Lung (tissue), 12 donors: ENCODE measurements around the gene TBCEL. TPM values are rescaled to one million over a fixed set of nuclear protein-coding genes. Genes with fewer than 3 reads are reported as not detected.

Source experiments
- ATAC-seq: fragments of 200-7000 bp; cut with Tn5 transposase; one replicate; pipeline ENCODE4 v1.9.1; 2020; ENCODE audit warnings: moderate number of reproducible peaks; ENCODE audit not compliant: insufficient read depth, low FRiP score
- DNase-seq, 3 donors: peaks; one replicate each; pipeline ENCODE4 v3.0.0-alpha.2; 2013 to 2017
- H3K27ac ChIP-seq, 2 donors: one replicate each; pipeline ENCODE4 v1.5.1; 2013; ENCODE audit warnings: mild to moderate bottlenecking in 2 of 2, moderate library complexity in 2 of 2, control low read depth in 1 of 2, inconsistent platforms in 1 of 2, low read depth in 1 of 2, low read length in 1 of 2
- H3K27me3 ChIP-seq, 3 donors: one replicate each; pipeline ENCODE4 v1.5.1; 2013; ENCODE audit warnings: low read length in 2 of 3; ENCODE audit not compliant: control insufficient read depth in 3 of 3, insufficient read depth in 3 of 3
- H3K36me3 ChIP-seq, 4 donors: one replicate each; pipeline ENCODE4 v1.5.1; 2013; ENCODE audit warnings: low read length in 4 of 4, mild to moderate bottlenecking in 1 of 4, moderate library complexity in 1 of 4; ENCODE audit not compliant: control insufficient read depth in 4 of 4, insufficient read depth in 4 of 4
- H3K4me1 ChIP-seq, 5 donors: one replicate each; pipeline ENCODE4 v1.5.1; 2013; ENCODE audit warnings: low read length in 5 of 5, mild to moderate bottlenecking in 2 of 5, moderate library complexity in 1 of 5; ENCODE audit not compliant: control insufficient read depth in 5 of 5, insufficient read depth in 5 of 5
- H3K4me3 ChIP-seq: one replicate; pipeline ENCODE4 v1.5.1; 2013; ENCODE audit warnings: mild to moderate bottlenecking, control low read depth, moderate library complexity
- H3K9ac ChIP-seq, 2 donors: one replicate each; pipeline ENCODE4 v1.5.1; 2013; ENCODE audit warnings: low read length in 2 of 2, control low read depth in 1 of 2; ENCODE audit not compliant: insufficient read depth in 1 of 2
- H3K9me3 ChIP-seq, 4 donors: one replicate each; pipeline ENCODE4 v1.5.1; 2013; ENCODE audit warnings: low read length in 3 of 4, mild to moderate bottlenecking in 1 of 4, moderate library complexity in 1 of 4; ENCODE audit not compliant: control insufficient read depth in 4 of 4, insufficient read depth in 3 of 4
- CTCF ChIP-seq: IDR thresholded peaks from 2 replicates; pipeline ENCODE4 v1.5.1; 2012; ENCODE audit warnings: mild to moderate bottlenecking; ENCODE audit errors: control extremely low read depth, extremely low read depth
- WGBS, 2 donors: extraction: QIAGEN DNeasy Blood & Tissue Kit; methylation state at CpG; one replicate each; pipeline ENCODE4 v1.1.7; 2013; 5-methylcytosine and 5-hydroxymethylcytosine counted together
- polyA plus RNA-seq, 2 donors: library from polyadenylated mRNA; stranded (reverse); fragments of 200-250 nt; gene quantifications; one replicate each; pipeline ENCODE4 v1.2.1, GENCODE V29; 2013
- total RNA-seq, 2 donors: library from RNA; depleted of rRNA in 1 of 2; stranded (reverse); fragments of >200 nt in 1 of 2; gene quantifications; one replicate each; pipeline ENCODE4 v1.2.1, GENCODE V29; 2014 to 2021
- donor health status: control.
- donor health status: control.
- donor health status: Bipolar disorder and iron deficiency.
- donor health status: healthy.
- donor health status: DM: yes; HTN: yes; CAD: no.

The TBCEL gene
- total and polyA plus RNA-seq, 4 donors, result 5.0 to 73.2 (median 17.5) TPM

GRCh38 chr11:121105063-121105480 lies 81.2 kb downstream of the TBCEL start:
- TF ChIP-seq CTCF, result no peak
- Histone ChIP-seq H3K4me3 (no peak overlapping the region), H3K9me3 (no peaks in the 10 kb centered on the region), H3K4me1 (peaks cover 0 to 38% (median 11%) of the 10 kb centered on the region in 5 donors), H3K9ac (no peak overlapping the region), H3K36me3 (no peaks in the 10 kb centered on the region), H3K27ac (no peak overlapping the region), H3K27me3 (no peaks in the 10 kb centered on the region)
- WGBS, 2 donors, result 52 to 77% methylated on average over 4 of the region's 4 CpGs
- DNase-seq (peak; percentile 63 to 96 (median 93)), ATAC-seq (no peak)

- no peaks in the 10 kb centered on the region for H3K27me3 ChIP-seq
- TF ChIP-seq CTCF, result no peak
- H3K36me3 ChIP-seq, result no peaks in the 10 kb centered on the region
- no peaks in the 10 kb centered on the region for H3K9me3 ChIP-seq
- WGBS, 2 donors, result 81 to 86% methylated on average over 6 of the region's 6 CpGs
- no peak for ATAC-seq
- peaks cover 0 to 38% (median 11%) of the 10 kb centered on the region in 5 donors for H3K4me1 ChIP-seq
- H3K4me3 ChIP-seq, result no peak overlapping the region
- no peak overlapping the region for H3K27ac ChIP-seq
- DNase-seq, result peak in 2 of 3 donors; percentile 31 to 55
- H3K9ac ChIP-seq, result no peak overlapping the region
Measured at GRCh38 chr11:121105481-121106195, 81.7 kb downstream of the TBCEL start.

DNA sequence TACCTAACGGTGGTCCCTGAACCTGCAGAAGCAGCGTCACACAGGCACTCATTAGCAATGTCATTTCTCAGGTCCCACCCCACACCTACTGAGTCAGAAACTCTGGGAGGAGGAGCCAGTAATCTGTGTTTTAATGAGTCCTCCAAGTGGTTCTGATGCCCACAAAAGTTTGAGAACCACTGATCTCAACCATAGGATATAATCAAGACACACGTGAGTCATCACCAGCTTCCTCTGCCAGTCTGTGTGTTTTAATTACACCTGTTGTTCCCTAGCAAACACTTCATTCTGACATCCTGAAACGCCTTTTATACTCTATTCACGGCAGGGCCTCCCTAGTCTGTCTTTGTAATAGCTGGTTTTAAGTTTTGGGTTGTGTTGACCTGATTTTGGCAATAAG lies 82.9 kb downstream of the TBCEL start:
- H3K9ac ChIP-seq, result no peak overlapping the region
- 75 to 82% methylated on average over 5 of the region's 5 CpGs for WGBS, 2 donors
- peaks cover 0 to 49% (median 15%) of the 10 kb centered on the region in 5 donors for H3K4me1 ChIP-seq
- H3K27ac ChIP-seq, result no peak overlapping the region
- H3K9me3 ChIP-seq, result no peaks in the 10 kb centered on the region
- DNase-seq, result no peak
- H3K36me3 ChIP-seq, result no peaks in the 10 kb centered on the region
- TF ChIP-seq CTCF, result no peak
- ATAC-seq, result no peak
- no peak overlapping the region for H3K4me3 ChIP-seq
- H3K27me3 ChIP-seq, result no peaks in the 10 kb centered on the region
